ENCODE measurements around the gene ALKBH8. TPM values are rescaled to one million over a fixed set of nuclear protein-coding genes. Genes with fewer than 3 reads are reported as not detected.
"Not testable (repeated sequence)": the region's sequence is repeated elsewhere in the genome, so short reads cannot be mapped to it uniquely, and the experiment has no call there.

The ALKBH8 gene
- total RNA-seq, 4 donors from 2014 or later = 4.1 to 5.8 (median 5.4) TPM

DNA sequence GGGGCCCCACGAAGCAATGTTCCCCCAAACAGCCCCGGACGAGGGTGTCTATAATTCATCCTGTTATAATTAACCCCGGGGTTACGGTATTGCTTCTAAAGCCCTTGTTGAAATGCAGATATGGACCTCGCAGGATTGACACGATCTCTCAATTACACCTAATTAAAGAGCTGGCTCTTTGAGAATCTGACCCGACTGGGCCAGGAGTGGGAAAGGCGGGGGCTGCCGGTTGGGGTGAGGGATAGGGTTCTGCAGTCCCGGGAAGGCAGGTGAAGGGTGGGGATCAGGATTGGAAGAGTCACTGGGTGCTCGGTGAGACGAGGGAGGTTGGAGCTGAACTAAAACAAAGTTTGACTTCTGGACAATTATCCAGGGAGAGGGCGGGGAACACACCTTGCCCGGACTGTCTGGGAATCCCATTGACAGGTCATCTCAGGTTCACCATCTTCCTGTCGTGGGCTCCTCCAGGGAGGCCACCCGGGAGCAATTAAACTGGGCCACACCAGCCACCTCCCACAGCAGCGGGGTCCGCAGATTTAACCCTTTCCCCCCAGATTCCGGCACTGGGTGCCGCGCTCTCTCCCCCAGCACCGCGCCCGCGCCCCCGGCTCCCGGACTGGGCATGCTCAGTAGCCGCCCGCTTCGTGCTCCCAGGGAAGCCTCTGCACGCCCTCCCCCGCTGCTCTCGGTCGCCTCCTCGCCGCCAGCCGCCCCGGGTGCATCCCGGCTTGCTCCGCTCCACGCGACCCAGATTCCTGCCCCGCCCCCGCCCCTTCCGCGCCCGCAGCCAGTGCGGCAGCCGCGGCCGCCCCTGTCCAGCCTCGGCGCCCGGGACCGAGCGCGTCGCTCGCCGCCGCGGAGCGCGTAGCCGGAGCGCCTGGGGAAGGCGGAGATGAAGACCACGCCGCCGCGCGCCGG lies 25.2 kb upstream of the ALKBH8 start, which contains the start of gene ELMOD1:
Gene ELMOD1, plus strand, starts transcription at position 688 of the 918 bp plus-strand sequence. CDS start 27,043 bp downstream, outside the sequence.
- Histone ChIP-seq H3K27ac (replicated peaks in 1 of 4) (peak within 1 kb of the TSS in 1 of 4 donors; percentile 10), H3K9me3 (no peaks in the 10 kb centered on the region), H3K27me3 (peaks cover 4 to 42% (median 21%) of the 10 kb centered on the region in 4 donors), H3K4me3 (peak within 1 kb of the TSS; percentile 63 to 75 (median 66)), H3K36me3 (no peaks in the 10 kb centered on the region), H3K4me1 (peaks cover 25 to 28% (median 27%) of the 10 kb centered on the region in 4 donors)
- WGBS = under 1% methylated on average over 33 of the region's 74 CpGs
- intact Hi-C loops (cut with DNase I) = no loop called here
- TF ChIP-seq POLR2AphosphoS5 (IDR thresholded peaks at IDR 0.05) (peak in 1 of 2 donors; percentile 8), EP300 (IDR thresholded peaks at IDR 0.05) (no peak), POLR2A (IDR thresholded peaks at IDR 0.05; ENCODE audit: low read depth) (no peak)
- TF ChIP-seq, protein P1, sequence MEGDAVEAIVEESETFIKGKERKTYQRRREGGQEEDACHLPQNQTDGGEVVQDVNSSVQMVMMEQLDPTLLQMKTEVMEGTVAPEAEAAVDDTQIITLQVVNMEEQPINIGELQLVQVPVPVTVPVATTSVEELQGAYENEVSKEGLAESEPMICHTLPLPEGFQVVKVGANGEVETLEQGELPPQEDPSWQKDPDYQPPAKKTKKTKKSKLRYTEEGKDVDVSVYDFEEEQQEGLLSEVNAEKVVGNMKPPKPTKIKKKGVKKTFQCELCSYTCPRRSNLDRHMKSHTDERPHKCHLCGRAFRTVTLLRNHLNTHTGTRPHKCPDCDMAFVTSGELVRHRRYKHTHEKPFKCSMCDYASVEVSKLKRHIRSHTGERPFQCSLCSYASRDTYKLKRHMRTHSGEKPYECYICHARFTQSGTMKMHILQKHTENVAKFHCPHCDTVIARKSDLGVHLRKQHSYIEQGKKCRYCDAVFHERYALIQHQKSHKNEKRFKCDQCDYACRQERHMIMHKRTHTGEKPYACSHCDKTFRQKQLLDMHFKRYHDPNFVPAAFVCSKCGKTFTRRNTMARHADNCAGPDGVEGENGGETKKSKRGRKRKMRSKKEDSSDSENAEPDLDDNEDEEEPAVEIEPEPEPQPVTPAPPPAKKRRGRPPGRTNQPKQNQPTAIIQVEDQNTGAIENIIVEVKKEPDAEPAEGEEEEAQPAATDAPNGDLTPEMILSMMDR (IDR thresholded peaks at IDR 0.05) = peak in 1 of 3 experiments; percentile 29
- no peak for DNase-seq (ENCODE audit: extremely low spot score)

DNA sequence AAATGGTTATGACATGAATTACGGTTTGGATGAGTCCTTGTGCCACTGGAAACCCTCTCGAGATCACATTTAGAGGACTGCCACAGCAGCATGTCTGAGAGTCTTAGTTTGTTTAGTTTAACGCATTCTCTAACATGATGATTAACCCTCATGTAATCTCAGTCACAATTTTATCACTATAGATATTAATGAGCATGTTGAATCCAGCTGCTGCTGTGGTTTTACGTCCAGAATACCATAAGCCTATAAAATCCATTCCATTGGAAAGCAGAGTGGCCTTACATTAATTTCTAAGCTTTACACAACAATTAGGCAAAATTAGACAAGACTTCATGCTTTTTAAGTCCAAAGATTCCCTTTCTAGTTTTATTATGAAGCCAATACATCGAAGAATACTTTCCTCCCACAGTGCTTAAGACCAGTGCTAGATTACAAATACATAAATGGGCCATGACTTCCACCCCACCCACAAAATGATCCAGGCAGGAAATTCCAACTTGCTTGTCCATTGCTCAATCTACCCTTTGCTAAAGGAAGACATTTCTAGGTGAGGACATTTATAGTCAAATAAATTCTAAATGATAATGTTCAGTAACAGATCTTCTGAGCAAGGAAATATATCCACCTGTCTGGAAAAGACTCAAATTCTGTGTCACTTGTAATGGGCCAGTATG lies 21.9 kb upstream of the ALKBH8 start:
- Histone ChIP-seq H3K9me3 (no peaks in the 10 kb centered on the region), H3K36me3 (no peaks in the 10 kb centered on the region), H3K4me1 (peaks cover 25 to 28% (median 26%) of the 10 kb centered on the region in 4 donors), H3K27ac (replicated peaks in 1 of 4) (no peak overlapping the region), H3K27me3 (peaks cover 1 to 31% (median 16%) of the 10 kb centered on the region in 4 donors), H3K4me3 (no peak overlapping the region)
- intact Hi-C loops (cut with DNase I) = no loop called here
- TF ChIP-seq, protein P1 (IDR thresholded peaks at IDR 0.05) = no peak
- no peak for TF ChIP-seq POLR2AphosphoS5 (IDR thresholded peaks at IDR 0.05)
- no peak for TF ChIP-seq EP300 (IDR thresholded peaks at IDR 0.05)
- no peak for TF ChIP-seq POLR2A (IDR thresholded peaks at IDR 0.05; ENCODE audit: low read depth)
- 80% methylated on average over 5 of the region's 5 CpGs for WGBS
- no peak for DNase-seq (ENCODE audit: extremely low spot score)

DNA sequence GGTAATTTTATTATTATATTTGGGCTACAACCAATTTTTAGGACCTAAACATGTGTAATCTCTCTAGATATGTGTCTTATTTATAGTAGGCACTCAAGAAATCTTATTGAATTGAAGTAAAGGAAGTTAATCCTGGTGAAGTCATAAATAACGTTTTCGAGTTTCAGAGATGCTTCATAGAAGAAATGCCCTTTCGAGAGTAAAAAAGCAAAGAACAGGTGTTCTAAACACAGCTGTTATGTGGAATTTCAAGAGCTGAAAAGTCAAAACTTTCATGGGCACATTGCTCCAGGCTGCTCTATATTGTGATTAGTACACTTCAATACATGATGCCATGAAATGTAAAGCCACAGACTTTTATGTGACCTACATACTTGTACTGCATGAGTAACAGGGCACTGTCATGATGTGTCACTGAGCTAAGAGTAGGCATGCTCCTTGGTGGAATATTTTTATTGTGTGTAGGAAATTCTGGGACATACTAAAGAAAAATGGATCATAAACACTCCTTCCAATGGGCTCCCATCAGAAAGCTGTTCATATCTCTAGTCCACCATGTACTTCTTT lies 18.2 kb upstream of the ALKBH8 start:
- H3K4me3 ChIP-seq = no peak overlapping the region
- peaks cover 0 to 3% (median 0%) of the 10 kb centered on the region in 4 donors for H3K27me3 ChIP-seq
- no peaks in the 10 kb centered on the region for H3K4me1 ChIP-seq
- WGBS = 72% methylated on average over 3 of the region's 3 CpGs
- TF ChIP-seq POLR2AphosphoS5 (IDR thresholded peaks at IDR 0.05) = no peak
- TF ChIP-seq EP300 (IDR thresholded peaks at IDR 0.05) = no peak
- TF ChIP-seq POLR2A (IDR thresholded peaks at IDR 0.05; ENCODE audit: low read depth) = no peak
- TF ChIP-seq, protein P1 (IDR thresholded peaks at IDR 0.05) = no peak
- intact Hi-C loops (cut with DNase I) = no loop called here
- H3K36me3 ChIP-seq = no peaks in the 10 kb centered on the region
- no peak overlapping the region for H3K27ac ChIP-seq (replicated peaks in 1 of 4)
- DNase-seq (ENCODE audit: extremely low spot score) = no peak
- H3K9me3 ChIP-seq = no peaks in the 10 kb centered on the region

DNA sequence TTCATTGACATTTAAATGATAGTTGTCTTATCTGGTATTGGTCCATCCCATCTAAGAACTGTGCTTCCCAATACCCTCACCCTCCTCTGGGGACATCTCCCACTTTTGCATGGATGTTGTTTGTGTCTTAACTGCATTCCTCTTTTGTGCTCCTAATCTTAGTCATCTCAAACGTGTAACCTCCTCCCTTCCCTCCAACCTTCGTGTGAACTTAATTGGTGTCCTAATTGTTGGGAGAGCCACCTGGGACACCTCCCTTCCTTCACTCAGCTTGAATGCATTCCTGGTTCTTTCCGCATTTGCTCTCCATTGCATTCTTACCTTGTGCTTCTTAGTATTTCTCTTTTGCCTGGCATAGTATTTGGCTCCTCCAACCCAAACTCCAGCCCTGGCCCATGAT lies 15.6 kb upstream of the ALKBH8 start:
- Histone ChIP-seq H3K27me3 (no peaks in the 10 kb centered on the region), H3K36me3 (no peaks in the 10 kb centered on the region), H3K27ac (replicated peaks in 1 of 4) (no peak overlapping the region), H3K4me1 (no peaks in the 10 kb centered on the region), H3K4me3 (no peak overlapping the region), H3K9me3 (no peaks in the 10 kb centered on the region)
- 49% methylated on average over 3 of the region's 3 CpGs for WGBS
- intact Hi-C loops (cut with DNase I) = no loop called here
- no peak for DNase-seq (ENCODE audit: extremely low spot score)
- TF ChIP-seq EP300 (IDR thresholded peaks at IDR 0.05) (no peak), POLR2A (IDR thresholded peaks at IDR 0.05; ENCODE audit: low read depth) (no peak), POLR2AphosphoS5 (IDR thresholded peaks at IDR 0.05) (no peak)
- TF ChIP-seq, protein P1 (IDR thresholded peaks at IDR 0.05) = no peak

DNA sequence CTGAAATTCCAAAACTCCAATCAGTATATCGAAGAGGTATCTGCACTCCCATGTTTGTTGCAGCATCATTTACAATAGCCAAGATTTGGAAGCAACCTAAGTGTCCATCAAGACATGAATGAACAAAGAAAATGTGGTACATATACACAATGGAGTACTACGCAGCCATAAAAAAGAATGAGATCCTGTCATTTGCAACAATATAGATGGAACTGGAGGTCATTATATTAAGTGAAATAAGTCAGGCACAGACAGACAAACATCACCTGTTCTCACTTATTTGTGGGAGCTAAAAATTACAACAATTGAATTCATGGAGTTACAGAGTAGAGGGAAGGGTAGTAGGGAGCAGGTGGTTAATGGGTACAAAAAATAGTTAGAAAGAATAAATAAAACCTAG lies 13.6 kb upstream of the ALKBH8 start:
- intact Hi-C loops (cut with DNase I) = loop anchor here (5.0 kb wide), 1 partner anchor 193 kb away; no protein-coding TSS in a partner anchor
- H3K4me1 ChIP-seq; H3K27ac ChIP-seq (replicated peaks in 1 of 4); H3K9me3 ChIP-seq; H3K27me3 ChIP-seq; H3K4me3 ChIP-seq; DNase-seq (ENCODE audit: extremely low spot score); H3K36me3 ChIP-seq: not testable (repeated sequence)
- WGBS = 100% methylated on average over 2 of the region's 2 CpGs

All from esophagus muscularis mucosa (tissue), 4 donors.